DND-41 (cell line): ENCODE data around the gene AKR1B1.

Experiments
- CTCF ChIP-seq: IDR thresholded peaks from 2 replicates; pipeline ENCODE4 v1.5.1; 2012; ENCODE audit warnings: borderline replicate concordance, low read length, moderate library complexity, mild to moderate bottlenecking; ENCODE audit not compliant: poor library complexity, severe bottlenecking; ENCODE audit errors: extremely low read depth
- EZH2 ChIP-seq: IDR thresholded peaks from 3 replicates; pipeline ENCODE4 v1.6.1; 2012; ENCODE audit warnings: borderline replicate concordance, low read depth, mild to moderate bottlenecking, moderate library complexity, low read length, inconsistent platforms; ENCODE audit not compliant: severe bottlenecking

- TF ChIP-seq CTCF (no peak), EZH2 (no peak)
Measured at GRCh38 chr7:134419875-134420274, 39.0 kb downstream of the AKR1B1 start.
